Kidney epithelial cell (primary cell): ENCODE measurements around the gene MRPL49. TPM values are rescaled to one million over a fixed set of nuclear protein-coding genes. Genes with fewer than 3 reads are reported as not detected.
A peak's percentile ranks its signal among the peaks of the same experiment; 100 is the strongest.

Source experiments
- DNase-seq: peaks from one replicate; pipeline ENCODE4 v3.0.0-alpha.2; 2010; ENCODE audit warnings: low read depth
- H3K27me3 ChIP-seq: 2 replicates; pipeline ENCODE4 v1.6.0; 2011; ENCODE audit warnings: low read length; ENCODE audit not compliant: control insufficient read depth, insufficient read depth
- H3K36me3 ChIP-seq: 2 replicates; pipeline ENCODE4 v1.5.1; 2011; ENCODE audit warnings: low read length; ENCODE audit not compliant: control insufficient read depth, insufficient read depth
- H3K4me3 ChIP-seq: 2 replicates; pipeline ENCODE4 v1.5.1; 2011; ENCODE audit warnings: low read depth, mild to moderate bottlenecking, control low read depth, low read length
- CTCF ChIP-seq: IDR thresholded peaks from 2 replicates; pipeline ENCODE4 v1.5.1; 2011; ENCODE audit warnings: mild to moderate bottlenecking, moderate library complexity, low read length, control low read depth, inconsistent platforms; ENCODE audit not compliant: insufficient read depth, poor library complexity, severe bottlenecking
- total RNA-seq: library from RNA; depleted of rRNA; stranded (reverse); fragments of >200 nt; gene quantifications from 2 replicates; pipeline ENCODE4 v1.2.3, GENCODE V29; 2015

Gene MRPL49
- total RNA-seq, 1 donor from 2014 or later: 67.6 TPM

GRCh38 chr11:65131417-65131776 is 9.3 kb downstream of the MRPL49 start:
- DNase-seq: no peak
- H3K4me3 ChIP-seq: no peak overlapping the region
- TF ChIP-seq CTCF: no peak
- no peaks in the 10 kb centered on the region for H3K27me3 ChIP-seq
- peaks cover 5% of the 10 kb centered on the region for H3K36me3 ChIP-seq

- TF ChIP-seq CTCF: no peak
- peaks cover 4% of the 10 kb centered on the region for H3K36me3 ChIP-seq
- H3K27me3 ChIP-seq: no peaks in the 10 kb centered on the region
- H3K4me3 ChIP-seq: no peak overlapping the region
- no peak for DNase-seq
These were observed 9.7 kb downstream of the MRPL49 start for GRCh38 chr11:65131895-65132237.

- DNase-seq: no peak
- Histone ChIP-seq H3K36me3 (peaks cover 4% of the 10 kb centered on the region), H3K27me3 (no peaks in the 10 kb centered on the region), H3K4me3 (no peak overlapping the region)
- TF ChIP-seq CTCF: no peak
These were observed 10.3 kb downstream of the MRPL49 start for GRCh38 chr11:65132238-65132987.

- no peak for TF ChIP-seq CTCF
- Histone ChIP-seq H3K27me3 (no peaks in the 10 kb centered on the region), H3K4me3 (peak overlapping the region; percentile 79), H3K36me3 (peaks cover 4% of the 10 kb centered on the region)
- DNase-seq: no peak
These were observed 11.0 kb downstream of the MRPL49 start for GRCh38 chr11:65132988-65133700.

- no peak for DNase-seq
- TF ChIP-seq CTCF: no peak
- Histone ChIP-seq H3K36me3 (peaks cover 4% of the 10 kb centered on the region), H3K27me3 (no peaks in the 10 kb centered on the region), H3K4me3 (peak overlapping the region; percentile 79)
These were observed 11.6 kb downstream of the MRPL49 start for GRCh38 chr11:65133724-65134123.
